ENCODE results near the gene FOSL2. TPM values are rescaled to one million over a fixed set of nuclear protein-coding genes. Genes with fewer than 3 reads are reported as not detected.

The FOSL2 gene
- polyA plus RNA-seq, 1 donor (not counting 4 experiments of a cell fraction or from before 2014, with no cell fraction given), result 24.1 TPM

DNA sequence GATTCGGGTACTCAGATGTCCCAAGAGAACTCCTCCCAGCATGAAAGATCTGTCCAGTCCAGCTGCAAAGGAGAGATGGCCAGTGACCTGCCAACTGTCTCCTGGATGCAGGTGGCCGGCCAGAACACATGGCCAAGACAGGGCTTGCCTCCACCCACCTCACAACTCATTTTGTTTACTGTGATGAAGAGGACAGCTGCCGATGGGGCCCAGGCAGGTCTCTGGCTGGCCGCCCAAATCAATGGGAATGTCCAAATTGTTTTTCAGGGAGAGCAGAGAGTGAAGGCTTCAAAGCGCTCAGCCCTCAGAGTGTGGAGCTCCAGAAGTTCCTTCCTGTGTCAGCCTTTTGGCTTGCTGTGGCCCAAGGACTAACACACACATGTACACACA lies 41.9 kb downstream of the FOSL2 start:
- Histone ChIP-seq H3K4me3 (ENCODE audit: control insufficient read depth in 2 of 3, extremely low read depth in 1 of 3, insufficient read depth in 2 of 3, low read depth in 1 of 3, low read length in 3 of 3) (no peak overlapping the region), H3K79me2 (ENCODE audit: control insufficient read depth, insufficient read depth, low read length) (no peaks in the 10 kb centered on the region), H2AFZ (ENCODE audit: control insufficient read depth, low read length) (no peak overlapping the region), H3K36me3 (ENCODE audit: control insufficient read depth in 2 of 2, extremely low read depth in 1 of 2, insufficient read depth in 2 of 2, low read length in 2 of 2) (no peaks in the 10 kb centered on the region), H3K4me2 (ENCODE audit: control insufficient read depth, extremely low read depth, insufficient read depth, low read depth, low read length) (no peak overlapping the region), H3K27me3 (ENCODE audit: control insufficient read depth, extremely low read depth, insufficient read depth, low read length) (no peaks in the 10 kb centered on the region), H3K27ac (ENCODE audit: control insufficient read depth, insufficient read depth, low read length) (no peak overlapping the region), H3K9me1 (ENCODE audit: control insufficient read depth, extremely low read depth, insufficient read depth, low read length) (no peaks in the 10 kb centered on the region), H3K9me3 (ENCODE audit: control insufficient read depth, low read depth, low read length) (peaks cover 6% of the 10 kb centered on the region), H3K4me1 (ENCODE audit: control insufficient read depth, extremely low read depth, insufficient read depth, low read length) (peaks cover 28% of the 10 kb centered on the region), H4K20me1 (ENCODE audit: control insufficient read depth, extremely low read depth, insufficient read depth, low read length) (no peaks in the 10 kb centered on the region), H3K9ac (ENCODE audit: control insufficient read depth, extremely low read depth, insufficient read depth, low read length) (no peak overlapping the region)
- peak; percentile 39 for FAIRE-seq
- dilution Hi-C loops (cut with MboI; ENCODE audit: extremely low pct_ligation_motif_present, low sequenced_read_pairs), result no loop called here
- no peak for DNase-seq (ENCODE audit: low read depth, low spot score)
- TF ChIP-seq EZH2 (IDR thresholded peaks at IDR 0.05; ENCODE audit: low read length), result no peak
- TF ChIP-seq, protein P1, sequence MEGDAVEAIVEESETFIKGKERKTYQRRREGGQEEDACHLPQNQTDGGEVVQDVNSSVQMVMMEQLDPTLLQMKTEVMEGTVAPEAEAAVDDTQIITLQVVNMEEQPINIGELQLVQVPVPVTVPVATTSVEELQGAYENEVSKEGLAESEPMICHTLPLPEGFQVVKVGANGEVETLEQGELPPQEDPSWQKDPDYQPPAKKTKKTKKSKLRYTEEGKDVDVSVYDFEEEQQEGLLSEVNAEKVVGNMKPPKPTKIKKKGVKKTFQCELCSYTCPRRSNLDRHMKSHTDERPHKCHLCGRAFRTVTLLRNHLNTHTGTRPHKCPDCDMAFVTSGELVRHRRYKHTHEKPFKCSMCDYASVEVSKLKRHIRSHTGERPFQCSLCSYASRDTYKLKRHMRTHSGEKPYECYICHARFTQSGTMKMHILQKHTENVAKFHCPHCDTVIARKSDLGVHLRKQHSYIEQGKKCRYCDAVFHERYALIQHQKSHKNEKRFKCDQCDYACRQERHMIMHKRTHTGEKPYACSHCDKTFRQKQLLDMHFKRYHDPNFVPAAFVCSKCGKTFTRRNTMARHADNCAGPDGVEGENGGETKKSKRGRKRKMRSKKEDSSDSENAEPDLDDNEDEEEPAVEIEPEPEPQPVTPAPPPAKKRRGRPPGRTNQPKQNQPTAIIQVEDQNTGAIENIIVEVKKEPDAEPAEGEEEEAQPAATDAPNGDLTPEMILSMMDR (optimal IDR thresholded peaks at IDR 0.05 in 1 of 3, IDR thresholded peaks at IDR 0.05 in 1 of 3, conservative IDR thresholded peaks at IDR 0.05 in 1 of 3; ENCODE audit: extremely low read depth in 1 of 3, insufficient read depth in 2 of 3, low read length in 3 of 3), result no peak

DNA sequence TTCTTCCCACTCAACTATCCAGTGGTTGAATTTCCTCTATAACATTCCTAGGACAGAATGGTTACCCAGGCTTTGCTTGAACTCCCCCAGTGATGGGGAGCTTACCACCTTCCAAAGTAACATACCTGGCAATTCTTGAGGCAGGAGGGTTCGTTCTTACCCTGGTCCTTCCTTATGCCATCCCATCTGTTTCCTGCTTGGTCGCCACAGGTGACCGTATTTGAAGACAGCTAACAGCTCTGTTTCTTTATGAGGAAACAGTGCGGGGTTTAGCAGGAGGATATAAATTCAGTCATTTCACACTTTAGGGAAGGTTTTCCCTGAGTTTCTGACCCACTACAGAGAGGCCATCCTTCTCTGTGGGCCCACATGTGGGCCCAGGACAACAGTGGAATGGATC lies 42.6 kb downstream of the FOSL2 start:
- Histone ChIP-seq H3K27me3 (ENCODE audit: control insufficient read depth, extremely low read depth, insufficient read depth, low read length) (no peaks in the 10 kb centered on the region), H3K4me3 (ENCODE audit: control insufficient read depth in 2 of 3, extremely low read depth in 1 of 3, insufficient read depth in 2 of 3, low read depth in 1 of 3, low read length in 3 of 3) (no peak overlapping the region), H3K9ac (ENCODE audit: control insufficient read depth, extremely low read depth, insufficient read depth, low read length) (no peak overlapping the region), H2AFZ (ENCODE audit: control insufficient read depth, low read length) (no peak overlapping the region), H3K4me1 (ENCODE audit: control insufficient read depth, extremely low read depth, insufficient read depth, low read length) (peaks cover 28% of the 10 kb centered on the region), H3K4me2 (ENCODE audit: control insufficient read depth, extremely low read depth, insufficient read depth, low read depth, low read length) (no peak overlapping the region), H3K27ac (ENCODE audit: control insufficient read depth, insufficient read depth, low read length) (no peak overlapping the region), H4K20me1 (ENCODE audit: control insufficient read depth, extremely low read depth, insufficient read depth, low read length) (no peaks in the 10 kb centered on the region), H3K36me3 (ENCODE audit: control insufficient read depth in 2 of 2, extremely low read depth in 1 of 2, insufficient read depth in 2 of 2, low read length in 2 of 2) (no peaks in the 10 kb centered on the region), H3K9me1 (ENCODE audit: control insufficient read depth, extremely low read depth, insufficient read depth, low read length) (no peaks in the 10 kb centered on the region), H3K79me2 (ENCODE audit: control insufficient read depth, insufficient read depth, low read length) (no peaks in the 10 kb centered on the region), H3K9me3 (ENCODE audit: control insufficient read depth, low read depth, low read length) (peaks cover 6% of the 10 kb centered on the region)
- FAIRE-seq, result no peak
- no peak for DNase-seq (ENCODE audit: low read depth, low spot score)
- dilution Hi-C loops (cut with MboI; ENCODE audit: extremely low pct_ligation_motif_present, low sequenced_read_pairs), result no loop called here
- TF ChIP-seq, protein P1 (optimal IDR thresholded peaks at IDR 0.05 in 1 of 3, IDR thresholded peaks at IDR 0.05 in 1 of 3, conservative IDR thresholded peaks at IDR 0.05 in 1 of 3; ENCODE audit: extremely low read depth in 1 of 3, insufficient read depth in 2 of 3, low read length in 3 of 3), result no peak
- TF ChIP-seq EZH2 (IDR thresholded peaks at IDR 0.05; ENCODE audit: low read length), result no peak
